IPS DF 6.9 (cell line): ENCODE results near the gene NUB1.

Experiments used
- DNase-seq: peaks from one replicate; pipeline ENCODE4 v3.0.0-alpha.2; 2013; ENCODE audit warnings: low read depth, low spot score
- H3K27ac ChIP-seq: one replicate; pipeline ENCODE4 v1.5.1; 2013; ENCODE audit warnings: low read length, control low read depth
- H3K27me3 ChIP-seq: 2 replicates; pipeline ENCODE4 v1.6.1; 2013; ENCODE audit warnings: mild to moderate bottlenecking, low read length; ENCODE audit not compliant: control insufficient read depth, insufficient read depth
- H3K36me3 ChIP-seq: 2 replicates; pipeline ENCODE4 v1.6.1; 2013; ENCODE audit warnings: low read length; ENCODE audit not compliant: control insufficient read depth, insufficient read depth
- H3K4me1 ChIP-seq: 2 replicates; pipeline ENCODE4 v1.6.1; 2013; ENCODE audit warnings: low read length; ENCODE audit not compliant: control insufficient read depth, insufficient read depth
- H3K4me3 ChIP-seq: 2 replicates; pipeline ENCODE4 v1.5.1; 2013; ENCODE audit warnings: mild to moderate bottlenecking, low read length
- H3K9me3 ChIP-seq: 2 replicates; pipeline ENCODE4 v1.6.1; 2013; ENCODE audit warnings: low read length, inconsistent platforms; ENCODE audit not compliant: control insufficient read depth, insufficient read depth
- WGBS: extraction: QIAGEN DNeasy Blood & Tissue Kit; methylation state at CpG from one replicate; pipeline ENCODE4 v1.1.7; 2013; ENCODE audit warnings: mixed read lengths, missing lambda C conversion rate; ENCODE audit not compliant: insufficient read length, insufficient coverage; 5-methylcytosine and 5-hydroxymethylcytosine counted together

The NUB1 gene

DNA sequence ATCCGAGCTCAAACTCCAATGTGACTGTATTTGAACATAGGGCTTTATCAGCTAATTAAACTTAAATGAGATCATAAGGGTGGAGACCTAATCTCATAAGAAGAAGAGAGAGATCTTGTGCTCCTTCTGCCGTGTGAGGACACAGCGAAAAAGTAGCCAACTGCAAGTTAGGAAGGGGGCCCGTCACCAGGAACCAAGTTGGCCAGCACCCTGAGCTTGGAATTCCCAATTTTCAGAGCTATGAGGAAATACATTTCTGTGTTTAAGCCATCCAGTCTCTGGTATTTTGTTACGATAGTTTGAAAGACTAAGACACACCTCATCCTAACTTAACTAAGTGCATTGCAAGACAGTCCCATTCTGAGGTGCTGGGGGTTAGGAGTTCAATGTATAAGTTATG is 82.3 kb downstream of the NUB1 start:
- Histone ChIP-seq H3K36me3 (no peaks in the 10 kb centered on the region), H3K27ac (no peak overlapping the region), H3K4me1 (peaks cover 4% of the 10 kb centered on the region; the same call in 1 of the 2 replicates), H3K9me3 (no peaks in the 10 kb centered on the region), H3K4me3 (no peak overlapping the region), H3K27me3 (no peaks in the 10 kb centered on the region)
- no peak for DNase-seq
- WGBS = no CpG with 5 or more reads among the region's 5 CpGs

DNA sequence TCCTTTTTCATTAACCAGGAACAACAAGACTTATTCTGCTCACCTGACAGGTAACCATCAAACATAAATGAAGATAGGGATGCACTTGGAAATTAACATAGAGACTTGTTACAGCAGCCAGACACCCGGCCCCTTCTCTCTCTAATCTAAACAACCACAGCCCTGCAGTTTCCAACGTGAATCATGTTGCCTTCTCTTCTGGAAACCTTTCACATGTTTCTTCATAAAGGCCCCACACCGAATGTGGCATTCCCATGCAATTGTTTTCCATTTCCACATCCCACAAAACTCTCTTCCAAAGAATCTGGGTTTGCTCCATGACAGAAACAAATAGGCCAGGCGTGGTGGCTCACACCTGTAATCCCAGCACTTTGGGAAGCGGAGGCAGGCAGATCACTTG is 83.2 kb downstream of the NUB1 start:
- Histone ChIP-seq H3K4me1 (peaks cover 10% of the 10 kb centered on the region; the same call in 1 of the 2 replicates), H3K36me3 (no peaks in the 10 kb centered on the region), H3K9me3 (no peaks in the 10 kb centered on the region), H3K27me3 (no peaks in the 10 kb centered on the region), H3K27ac (no peak overlapping the region), H3K4me3 (no peak overlapping the region)
- DNase-seq = no peak
- WGBS = no CpG with 5 or more reads among the region's 5 CpGs

DNA sequence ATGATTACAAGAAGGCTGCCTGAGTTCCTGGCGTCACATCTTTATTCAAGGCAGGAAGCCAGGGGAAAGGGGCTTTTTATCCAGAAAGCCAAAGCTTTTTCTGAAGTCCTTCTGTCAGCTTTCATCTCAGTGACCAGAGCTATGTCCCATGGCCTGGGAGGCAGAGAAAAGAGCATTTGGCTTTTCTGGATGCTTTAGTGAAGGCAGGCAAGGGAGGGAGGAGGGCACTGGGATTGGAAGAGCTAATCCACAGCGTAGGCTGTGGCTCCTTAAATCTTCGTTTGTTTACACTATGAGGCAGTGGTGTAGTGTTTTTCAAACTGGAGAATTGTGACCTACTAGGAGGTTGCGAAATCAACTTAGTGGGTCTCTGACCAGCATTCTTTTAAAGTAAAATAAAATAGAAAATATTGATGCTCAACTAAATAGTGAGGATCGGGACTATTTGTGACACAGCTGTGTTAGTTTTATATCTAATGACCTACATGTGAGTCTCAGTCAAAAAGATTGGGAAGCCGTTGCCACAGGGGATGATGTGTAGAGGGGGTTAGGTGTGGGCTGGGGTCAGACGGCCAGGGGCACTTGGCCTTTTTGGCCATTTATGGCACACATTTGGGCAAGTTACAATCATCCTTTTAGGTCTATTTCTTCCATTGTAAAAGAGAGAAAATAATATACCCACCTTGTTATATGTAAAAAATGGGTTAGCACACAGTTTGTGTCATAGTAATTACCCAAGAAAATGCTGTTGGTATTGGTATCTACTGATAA is 84.2 kb downstream of the NUB1 start:
- no peak for DNase-seq

DNA sequence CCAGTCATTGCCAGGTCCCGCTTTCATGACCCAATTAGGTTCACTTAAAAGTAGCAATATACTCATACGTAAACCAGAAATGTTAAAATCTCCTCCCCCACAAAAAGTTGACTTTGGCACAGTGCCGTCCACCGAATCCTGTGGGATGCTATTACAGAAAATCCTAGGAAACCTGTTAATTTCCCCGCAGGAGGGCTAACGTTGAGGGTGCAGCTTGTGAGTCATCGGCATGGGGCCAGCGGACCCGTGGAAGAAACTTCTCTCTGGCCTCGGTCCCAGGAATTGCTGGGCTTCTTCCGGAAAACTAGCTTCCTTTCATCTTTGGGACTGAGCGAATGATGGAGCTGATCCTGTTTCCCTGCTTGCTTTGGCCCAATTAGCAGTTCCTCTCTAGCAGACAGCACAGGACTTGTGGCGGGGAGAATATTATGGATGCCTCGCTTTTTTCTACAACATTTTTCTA is 84.9 kb downstream of the NUB1 start:
- WGBS = no CpG with 5 or more reads among the region's 14 CpGs
- Histone ChIP-seq H3K4me3 (no peak overlapping the region), H3K4me1 (peaks cover 13% of the 10 kb centered on the region), H3K9me3 (no peaks in the 10 kb centered on the region), H3K27me3 (no peaks in the 10 kb centered on the region), H3K36me3 (no peaks in the 10 kb centered on the region), H3K27ac (no peak overlapping the region)
- DNase-seq = no peak

More for the DNA sequence above, 84.2 kb downstream of the NUB1 start:
- Histone ChIP-seq H3K36me3 (no peaks in the 10 kb centered on the region), H3K9me3 (no peaks in the 10 kb centered on the region), H3K4me3 (no peak overlapping the region), H3K27ac (no peak overlapping the region), H3K27me3 (no peaks in the 10 kb centered on the region), H3K4me1 (peaks cover 13% of the 10 kb centered on the region)
- WGBS = no CpG with 5 or more reads among the region's 7 CpGs

DNA sequence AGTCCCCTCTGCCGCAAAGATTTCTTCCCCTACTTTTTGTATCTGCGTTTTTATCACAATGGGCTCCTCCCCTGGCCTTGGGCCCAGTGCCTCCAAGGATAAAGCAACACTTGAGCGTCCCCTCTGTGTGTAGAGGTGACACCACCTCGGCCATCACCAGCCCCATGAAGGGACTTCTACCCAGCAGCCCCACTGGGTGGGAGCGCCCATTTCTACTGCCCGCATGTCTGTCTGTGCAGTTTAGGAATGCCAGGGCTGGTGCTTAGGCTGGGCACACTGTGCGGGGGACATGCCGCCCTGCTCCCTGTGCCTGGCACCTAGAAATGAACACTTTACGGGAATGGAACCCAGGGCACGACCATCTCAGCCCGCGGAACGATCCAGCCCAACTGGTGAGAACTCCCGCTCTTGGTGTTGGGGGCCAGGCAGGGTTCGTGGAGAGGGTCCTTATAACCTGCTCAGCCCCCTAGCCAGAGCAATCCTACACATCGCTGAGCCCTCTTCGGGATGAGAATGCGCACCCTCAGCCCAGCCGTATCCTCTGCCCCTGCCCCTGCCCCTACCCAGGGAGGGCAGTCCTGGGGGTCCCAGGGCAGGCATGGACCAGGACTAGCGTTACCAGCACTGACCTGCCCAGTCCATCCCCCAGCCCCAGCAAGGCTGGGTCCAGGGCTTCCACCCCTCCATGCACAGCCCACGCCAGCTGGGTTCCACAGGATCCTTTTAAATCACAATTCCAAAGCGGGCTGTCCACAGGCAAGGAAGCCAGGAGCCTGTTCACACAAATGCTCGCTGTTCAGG is 85.5 kb downstream of the NUB1 start:
- H3K9me3 ChIP-seq = no peaks in the 10 kb centered on the region
- WGBS = no CpG with 5 or more reads among the region's 23 CpGs
- no peak overlapping the region for H3K4me3 ChIP-seq
- H3K27me3 ChIP-seq = no peaks in the 10 kb centered on the region
- no peaks in the 10 kb centered on the region; the same call in 1 of the 2 replicates for H3K36me3 ChIP-seq
- DNase-seq = no peak
- H3K4me1 ChIP-seq = peaks cover 13% of the 10 kb centered on the region
- no peak overlapping the region for H3K27ac ChIP-seq

DNA sequence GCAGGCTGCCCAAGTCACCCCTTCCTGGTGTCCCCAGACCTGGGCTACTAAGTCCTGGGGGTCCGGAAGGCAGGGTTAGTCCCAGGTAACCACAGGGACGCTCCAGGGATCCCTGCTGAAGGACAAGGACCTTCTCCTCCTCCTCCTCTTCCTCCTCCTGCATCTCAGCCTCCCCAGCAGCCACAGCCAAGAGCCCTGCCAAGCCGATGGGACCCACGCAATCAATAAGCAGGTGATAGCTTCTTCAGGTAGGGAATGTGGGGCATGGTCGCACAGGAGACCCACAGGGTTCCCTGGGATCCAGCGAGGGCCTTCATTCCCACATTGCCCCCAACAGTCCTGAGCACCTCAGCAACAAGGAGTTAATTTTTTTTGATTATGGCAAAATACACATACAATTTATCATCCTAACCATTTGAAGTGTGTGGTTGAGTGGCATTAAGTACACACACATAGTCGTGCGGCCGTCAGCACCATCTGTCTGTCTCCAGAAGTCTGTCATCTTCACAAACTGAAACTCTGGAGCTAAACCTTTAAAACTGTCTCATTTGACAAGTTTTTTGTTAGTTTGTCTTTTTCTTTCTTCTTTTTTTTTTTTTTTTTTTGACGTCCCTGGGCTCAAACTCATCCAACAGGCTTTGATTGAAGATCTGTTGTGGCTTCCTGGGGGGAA is 86.2 kb downstream of the NUB1 start:
- no CpG with 5 or more reads among the region's 10 CpGs for WGBS
- no peaks in the 10 kb centered on the region; the same call in 1 of the 2 replicates for H3K36me3 ChIP-seq
- H3K27ac ChIP-seq = no peak overlapping the region
- no peak for DNase-seq
- no peaks in the 10 kb centered on the region for H3K27me3 ChIP-seq
- no peak overlapping the region for H3K4me3 ChIP-seq
- no peaks in the 10 kb centered on the region for H3K9me3 ChIP-seq
- peaks cover 13% of the 10 kb centered on the region for H3K4me1 ChIP-seq
